Activated CD4-positive, alpha-beta T cell treated with anti-CD3 and anti-CD28 coated beads, Interleukin-2, amount 50 U/mL, for 48 hours (primary cell): ENCODE measurements around the gene SHISAL1.

ENCODE experiments used
- DNase-seq, 2 experiments: peaks; one replicate each; pipeline ENCODE4 v3.0.0-alpha.2; 2020

SHISAL1 gene

DNA sequence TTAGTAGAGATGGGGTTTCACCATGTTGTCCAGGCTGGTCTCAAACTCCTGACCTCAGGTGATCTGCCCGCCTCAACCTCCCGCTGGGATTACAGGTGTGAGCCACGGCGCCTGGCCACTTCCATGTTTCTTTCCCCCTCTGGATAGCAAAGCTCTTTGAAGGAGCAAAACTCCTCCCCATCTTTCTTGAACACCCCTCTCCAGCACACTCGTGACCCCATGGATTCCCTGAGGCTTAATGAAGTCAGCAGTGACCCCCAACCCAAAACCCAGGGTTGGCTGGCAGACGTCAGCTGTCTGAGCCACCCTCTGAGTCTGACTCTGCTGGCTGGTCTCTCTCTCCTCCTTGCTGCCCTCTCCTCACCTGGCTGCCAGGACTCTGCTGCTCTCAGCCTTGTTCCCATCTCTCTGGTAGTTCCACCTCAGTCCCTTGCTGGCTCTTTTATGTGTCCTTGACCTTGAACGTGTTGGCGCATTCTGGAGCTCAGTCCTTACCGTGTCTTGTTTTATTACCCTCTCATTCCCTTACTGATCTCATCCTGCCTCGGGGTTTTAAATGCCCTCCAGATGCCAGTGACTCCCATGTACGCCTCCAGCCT, 87.6 kb downstream of the SHISAL1 start:
- no peak for DNase-seq

DNA sequence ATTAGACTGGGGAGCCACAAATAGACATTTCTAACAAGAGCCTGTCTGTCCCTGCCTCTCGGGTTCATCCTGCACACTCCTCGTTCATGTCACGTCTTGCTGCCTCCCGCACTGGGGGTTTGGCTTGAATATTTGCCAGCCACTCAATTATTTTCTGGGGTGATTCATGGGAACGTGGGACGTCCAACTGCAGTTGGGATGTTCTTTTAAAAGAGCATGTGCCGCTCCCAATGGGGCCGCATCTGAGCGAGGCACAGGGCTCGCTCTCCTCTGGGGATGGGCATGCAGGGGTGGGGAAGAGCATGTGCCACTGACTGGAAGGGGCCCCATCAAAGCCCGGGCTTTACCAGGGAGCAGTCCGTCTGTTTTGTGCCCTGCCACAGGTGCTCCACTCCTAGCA, 88.6 kb downstream of the SHISAL1 start:
- DNase-seq, result no peak

DNA sequence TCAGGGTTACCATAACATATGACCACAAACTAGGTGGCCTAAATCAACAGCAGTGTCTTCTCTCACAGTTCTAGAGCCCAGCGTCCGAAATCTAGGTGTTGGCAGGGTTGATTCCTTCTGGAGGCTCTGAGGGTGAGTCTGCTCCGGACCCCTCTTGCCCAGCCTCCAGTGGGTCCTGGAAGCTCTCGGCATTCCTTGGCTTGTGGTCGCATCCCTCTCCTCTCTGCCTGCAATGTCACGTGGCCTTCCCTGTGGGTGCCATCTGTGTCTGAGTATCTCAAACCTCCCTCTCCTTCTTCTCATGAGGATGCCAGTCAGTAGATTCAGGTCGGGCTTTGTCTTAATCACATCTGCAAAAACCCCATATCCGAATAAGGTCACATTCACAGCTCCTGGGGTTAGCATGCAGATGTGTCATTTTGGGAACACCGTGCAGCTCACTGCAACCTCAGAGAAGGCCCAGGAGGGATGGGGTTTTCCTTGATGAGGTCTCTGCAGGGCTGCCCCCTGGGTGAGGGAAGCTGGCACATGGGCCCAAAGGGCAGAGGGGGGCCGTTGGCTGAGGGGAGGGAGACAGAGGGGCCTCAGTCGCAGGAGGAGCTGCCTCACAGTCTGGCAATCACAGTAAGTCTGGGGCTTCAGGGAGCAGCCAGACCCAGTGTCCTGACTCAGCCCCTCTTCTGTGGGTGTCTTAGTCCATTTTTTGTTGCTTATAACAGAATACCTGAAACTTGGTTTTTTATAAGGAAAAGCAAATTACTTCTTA, 90.9 kb downstream of the SHISAL1 start:
- no peak for DNase-seq

DNA sequence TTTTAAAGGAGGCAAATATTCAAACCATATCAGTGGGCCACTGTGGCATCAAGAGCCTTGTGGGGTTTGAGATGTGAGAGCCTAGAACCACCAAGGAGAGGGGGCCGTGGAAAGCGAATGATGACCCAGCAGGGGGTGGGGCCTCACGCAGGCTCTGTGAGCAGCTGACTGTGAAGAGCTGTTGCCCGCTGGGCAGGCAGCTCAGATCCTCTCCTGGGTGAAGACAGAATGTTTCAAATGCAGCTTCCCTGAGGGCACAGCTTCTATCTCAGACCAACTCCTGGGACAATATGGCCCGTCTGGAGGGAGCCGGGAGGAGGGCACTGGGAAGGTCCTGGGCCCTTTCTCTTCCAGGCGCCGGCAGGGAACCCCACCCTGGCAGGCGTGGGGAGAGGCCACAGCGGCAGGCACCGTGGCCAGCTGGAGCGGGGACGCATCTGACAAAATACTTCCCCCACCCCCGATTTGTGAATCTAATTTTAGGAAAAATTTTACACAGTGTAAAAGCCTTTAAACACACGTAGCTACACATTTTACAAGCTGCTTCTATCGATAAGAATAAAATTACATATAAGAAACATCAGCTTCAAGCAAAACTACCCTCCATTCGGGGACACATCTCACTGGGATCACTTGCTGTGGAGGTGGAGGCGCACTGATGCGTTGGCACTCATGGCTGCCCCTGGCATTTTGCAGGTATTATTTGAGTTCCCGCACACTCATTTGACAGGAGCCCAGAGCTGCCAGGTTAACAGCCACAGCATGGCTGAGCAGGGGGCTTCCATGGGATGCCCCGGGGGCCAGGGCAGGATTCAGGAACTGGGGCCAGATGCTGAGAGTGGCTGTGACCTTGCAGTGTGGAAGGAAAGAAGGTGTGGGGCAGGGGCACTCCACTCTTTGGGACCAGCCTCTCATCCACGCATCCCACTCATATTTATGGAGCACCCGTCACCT, 91.7 kb downstream of the SHISAL1 start:
- no peak for DNase-seq

DNA sequence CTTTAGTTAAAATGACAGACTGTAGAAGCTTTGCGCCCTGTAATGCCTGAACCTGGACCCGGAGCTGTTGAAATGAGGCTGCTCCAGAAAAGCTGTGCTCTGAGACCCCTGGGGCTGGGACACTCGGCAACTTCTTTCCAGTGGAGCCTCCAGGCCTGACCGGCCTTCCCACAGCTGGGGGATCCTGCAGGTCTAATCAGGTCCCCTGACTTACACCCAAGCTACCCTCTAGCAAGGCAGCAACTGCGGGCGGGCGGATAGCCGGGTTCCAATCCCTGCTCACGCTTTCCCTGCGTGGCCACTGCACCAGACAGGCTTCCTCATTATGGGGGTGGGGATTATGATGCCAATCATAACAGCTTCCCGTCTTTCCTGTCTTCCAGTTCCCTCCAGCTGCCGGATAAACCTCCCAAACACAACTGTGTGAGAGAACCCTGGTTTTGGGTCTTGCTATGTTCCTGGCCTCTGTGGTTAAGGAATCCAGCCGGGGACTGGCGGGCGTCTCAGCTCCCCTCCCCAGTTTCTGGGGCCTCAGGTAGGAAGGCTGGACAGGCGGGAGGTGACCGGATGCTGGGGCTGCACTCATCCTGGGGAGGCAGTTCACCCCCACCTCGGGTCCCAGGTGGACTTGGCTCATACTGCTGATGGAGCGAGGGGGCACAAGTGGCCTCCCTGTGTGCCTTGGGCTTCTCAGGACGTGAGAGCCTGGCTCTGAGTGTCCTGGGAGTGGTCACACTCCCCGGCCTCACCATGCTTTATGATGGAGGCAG, 93.5 kb downstream of the SHISAL1 start:
- no peak for DNase-seq

DNA sequence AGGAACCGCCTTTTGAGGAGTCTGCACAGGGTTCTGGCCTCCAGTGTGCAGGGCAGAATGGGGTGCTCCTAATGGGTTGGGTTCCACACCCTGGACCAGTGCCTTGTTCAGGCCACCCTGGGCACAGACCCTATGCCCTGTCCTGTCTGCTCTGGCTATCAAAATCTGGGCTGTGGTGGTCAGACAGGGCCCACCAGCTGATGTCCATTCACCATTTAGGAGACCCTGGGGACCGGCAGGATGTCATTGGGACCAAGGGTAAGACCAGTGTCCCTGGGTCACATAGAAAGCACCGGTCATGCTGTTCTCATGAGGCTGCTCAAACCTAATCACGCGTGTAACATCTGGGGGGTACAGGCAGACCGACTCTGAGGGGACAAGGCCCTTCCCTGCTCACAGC, 94.7 kb downstream of the SHISAL1 start:
- no peak for DNase-seq

DNA sequence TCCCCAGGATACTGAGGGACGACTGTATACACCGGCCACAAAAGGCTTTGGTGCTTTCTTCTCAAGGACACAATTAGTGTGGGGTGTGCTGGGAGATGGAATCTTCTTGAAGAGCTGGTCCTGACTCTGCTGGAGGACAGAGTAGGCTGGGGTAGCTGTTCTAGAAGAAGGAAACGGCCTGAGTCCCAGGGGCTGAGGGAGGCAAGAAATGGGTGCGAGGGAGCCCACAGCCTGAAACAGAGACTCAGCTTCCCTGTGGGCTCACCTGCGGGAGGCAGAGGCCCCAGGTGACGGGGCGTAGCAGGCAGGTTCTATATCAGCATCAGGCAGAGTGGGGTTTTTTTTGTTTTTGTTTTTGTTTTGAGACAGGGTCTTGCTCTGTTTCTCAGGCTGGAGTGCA, 95.4 kb downstream of the SHISAL1 start:
- DNase-seq, result no peak

DNA sequence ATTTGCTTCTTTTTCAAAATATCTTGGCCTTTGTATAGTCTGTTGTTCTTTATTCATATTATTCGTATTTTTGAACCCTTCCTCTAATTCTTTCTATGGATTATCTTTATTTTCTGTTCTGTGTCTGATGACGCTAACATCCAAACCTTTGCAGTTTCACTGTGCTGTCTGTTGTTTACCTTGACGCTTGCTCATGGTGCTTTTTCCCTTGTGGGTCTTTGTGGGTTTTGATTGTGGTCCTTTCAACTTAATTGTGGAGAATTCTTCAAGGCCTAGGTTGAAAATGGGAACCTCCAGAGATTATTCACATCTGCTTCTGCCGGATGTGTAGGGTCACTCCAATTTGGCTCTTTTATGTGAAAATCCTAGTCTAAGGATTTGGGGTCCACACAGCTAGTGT, 97.5 kb downstream of the SHISAL1 start:
- DNase-seq, result no peak

DNA sequence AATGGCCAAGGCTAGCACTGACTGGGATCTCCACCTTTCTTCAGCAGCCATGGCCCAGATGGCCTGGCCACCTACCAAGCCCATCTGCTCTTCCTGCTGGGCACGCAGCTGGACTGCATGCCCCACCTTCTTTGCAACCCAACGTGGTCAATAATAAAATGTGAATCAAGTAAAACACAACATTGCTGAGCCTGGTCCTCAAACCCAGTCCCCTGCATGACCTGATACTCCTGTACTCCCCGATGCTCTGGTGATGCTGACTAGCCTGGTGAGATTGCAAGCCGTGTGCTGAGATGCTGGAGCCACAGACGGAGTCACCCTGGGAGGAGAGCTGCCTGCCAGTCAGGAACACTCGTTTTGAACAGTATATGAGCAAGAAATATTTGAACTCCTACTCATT, 98.0 kb downstream of the SHISAL1 start:
- DNase-seq, result no peak

DNA sequence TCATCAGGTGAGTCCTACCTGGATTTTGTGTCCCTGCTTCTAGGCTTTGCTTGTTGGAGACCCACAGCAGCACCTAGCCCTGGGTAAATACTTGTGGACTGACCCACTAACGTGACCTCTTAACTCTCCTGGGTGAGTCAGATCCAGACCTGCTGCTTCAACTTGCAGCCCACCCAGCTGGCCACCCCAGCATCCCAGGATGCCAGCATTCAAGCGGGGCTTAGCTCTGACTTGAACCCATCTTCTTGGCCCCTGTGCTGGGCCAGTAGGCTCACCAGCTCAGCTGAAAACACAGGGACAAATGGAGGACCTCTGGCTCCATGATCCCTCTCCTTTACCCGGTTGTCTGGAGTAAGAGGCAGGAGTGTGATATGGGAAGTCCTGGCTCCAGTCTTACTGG, 98.6 kb downstream of the SHISAL1 start:
- DNase-seq, result no peak

DNA sequence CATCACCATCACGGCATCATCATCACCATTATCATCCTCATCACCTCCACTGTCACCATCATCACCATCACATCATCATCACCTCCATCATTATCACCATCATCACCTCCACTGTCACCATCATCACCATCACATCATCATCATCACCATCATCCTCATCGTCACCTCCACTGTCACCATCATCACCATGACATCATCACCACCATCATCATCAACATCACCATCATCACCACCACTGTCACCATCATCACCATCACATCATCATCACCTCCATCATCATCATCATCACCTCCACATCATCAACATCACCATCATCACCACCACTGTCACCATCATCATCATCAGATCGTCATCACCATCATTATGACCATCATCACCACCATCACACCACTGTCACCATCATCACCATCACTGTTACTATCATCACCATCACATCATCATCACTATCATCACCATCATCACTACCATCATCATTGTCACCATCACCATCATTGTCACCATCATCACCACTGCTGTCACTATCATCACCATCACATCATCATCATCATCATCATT, 99.2 kb downstream of the SHISAL1 start:
- no peak for DNase-seq

DNA sequence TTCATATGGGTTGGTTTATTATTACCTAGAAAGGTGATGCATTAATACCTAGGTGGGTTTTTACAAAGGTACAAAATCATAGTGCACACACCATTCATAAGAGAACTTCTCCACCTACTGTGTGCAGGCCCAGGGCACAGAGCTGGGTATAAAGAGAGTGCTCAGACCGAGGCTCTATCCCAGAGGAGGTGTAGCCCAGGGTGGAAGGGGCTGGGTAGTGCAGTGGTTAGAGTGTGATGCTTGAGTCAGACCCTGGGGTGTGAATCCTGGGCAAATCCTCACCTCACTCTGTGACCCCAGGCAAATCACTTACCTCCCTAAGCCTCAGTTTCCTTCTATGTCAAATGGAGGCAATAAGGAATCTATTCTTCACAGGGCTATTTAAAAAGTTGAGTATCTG, 99.8 kb downstream of the SHISAL1 start:
- no peak for DNase-seq

DNA sequence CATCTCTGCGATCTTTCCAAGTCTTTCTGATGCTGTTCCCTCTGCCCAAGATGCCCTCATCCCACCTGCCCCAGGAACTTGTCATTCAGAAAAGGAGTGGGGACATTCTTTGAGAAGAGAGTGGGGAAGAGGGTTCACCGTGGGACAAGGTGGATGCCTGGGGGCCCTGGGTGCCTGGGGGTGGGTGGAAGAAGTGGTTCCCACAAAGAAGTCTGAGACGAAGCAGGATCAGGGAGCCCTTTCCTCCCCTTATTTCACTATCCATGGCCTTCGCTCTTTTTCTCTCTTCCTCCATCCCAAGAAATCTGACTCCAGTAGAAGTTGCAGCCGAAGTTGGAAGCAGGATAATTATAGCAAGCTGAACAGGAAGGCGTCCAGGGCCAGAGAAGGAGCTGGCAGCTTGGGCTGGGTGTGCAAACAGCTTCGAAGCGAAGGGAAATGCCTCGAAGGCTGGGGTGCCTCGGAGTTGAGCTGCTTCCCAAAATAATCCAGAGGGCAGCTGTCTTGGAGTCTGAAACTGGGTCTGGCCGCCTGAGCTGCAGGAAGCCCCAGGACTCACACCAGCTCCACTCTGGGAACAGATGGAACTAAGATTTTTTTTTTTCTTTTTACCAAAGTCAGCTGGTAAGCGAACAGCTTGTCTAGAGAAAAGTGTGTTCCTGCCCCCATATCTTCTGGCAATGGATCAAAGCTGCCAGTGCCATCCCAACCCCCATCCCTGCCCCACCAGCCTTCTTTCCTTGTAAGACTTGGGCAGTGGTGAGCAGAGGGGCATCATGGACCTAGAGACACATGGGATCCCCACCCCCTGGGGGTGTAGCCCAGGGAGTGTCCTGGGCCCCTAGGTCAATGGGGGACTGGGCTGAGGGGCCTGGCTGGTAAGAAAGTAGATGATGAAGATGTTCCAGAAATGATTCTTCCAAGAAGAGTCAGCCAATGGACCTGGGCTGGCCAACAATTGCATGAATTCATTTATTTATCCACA, 100.5 kb downstream of the SHISAL1 start:
- no peak for DNase-seq

DNA sequence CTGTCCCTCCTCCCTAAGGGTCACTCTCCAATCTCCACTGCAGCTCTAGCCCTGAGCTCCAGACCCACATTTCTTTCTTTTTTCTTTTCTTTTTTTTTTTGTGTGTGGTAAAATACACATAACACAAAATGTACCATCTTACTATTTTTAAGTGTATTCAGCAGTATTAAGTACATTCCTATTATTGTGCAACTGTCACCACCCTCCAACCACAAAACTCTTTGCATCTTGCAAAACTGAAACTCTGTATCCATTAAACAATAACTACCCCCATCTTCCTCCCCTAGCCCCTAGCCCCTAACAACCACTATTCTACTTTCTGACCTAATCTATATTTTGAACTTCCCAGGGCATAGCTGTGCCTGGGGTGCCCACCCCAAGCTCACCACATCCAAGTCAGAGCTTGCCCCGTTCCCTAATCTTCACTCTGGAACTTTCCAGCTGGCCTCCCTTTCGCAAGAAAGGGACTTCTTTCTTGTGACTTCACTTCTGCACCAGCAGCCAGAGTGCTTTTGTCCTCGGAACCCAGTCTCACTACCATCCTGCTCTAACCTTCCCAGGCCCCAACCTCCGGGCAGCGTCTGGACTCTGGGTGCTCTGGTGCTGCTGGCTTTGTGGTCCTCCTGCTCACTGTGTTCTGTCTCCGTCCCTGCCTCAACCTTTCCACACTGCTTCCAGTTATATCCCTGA, 101.3 kb downstream of the SHISAL1 start:
- no peak for DNase-seq

DNA sequence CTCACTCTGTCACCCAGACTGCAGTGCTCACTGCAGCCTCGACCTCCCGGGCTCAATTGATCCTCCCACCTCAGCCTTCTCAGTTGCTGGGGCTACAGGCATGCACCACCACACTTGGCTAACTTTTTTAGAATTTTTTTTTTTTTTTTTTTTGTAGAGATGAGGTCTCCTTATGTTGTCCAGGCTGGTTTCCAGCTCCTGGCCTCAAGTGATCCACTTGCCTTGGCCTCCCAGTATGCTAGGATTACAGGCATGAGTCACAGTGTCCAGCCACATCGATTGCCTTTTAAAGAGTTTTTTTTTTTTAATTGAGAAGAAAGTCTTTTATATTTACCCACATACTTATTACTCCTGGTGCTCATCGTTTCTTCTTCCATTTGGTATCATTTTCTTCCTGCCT, 102.0 kb downstream of the SHISAL1 start:
- DNase-seq, result no peak

DNA sequence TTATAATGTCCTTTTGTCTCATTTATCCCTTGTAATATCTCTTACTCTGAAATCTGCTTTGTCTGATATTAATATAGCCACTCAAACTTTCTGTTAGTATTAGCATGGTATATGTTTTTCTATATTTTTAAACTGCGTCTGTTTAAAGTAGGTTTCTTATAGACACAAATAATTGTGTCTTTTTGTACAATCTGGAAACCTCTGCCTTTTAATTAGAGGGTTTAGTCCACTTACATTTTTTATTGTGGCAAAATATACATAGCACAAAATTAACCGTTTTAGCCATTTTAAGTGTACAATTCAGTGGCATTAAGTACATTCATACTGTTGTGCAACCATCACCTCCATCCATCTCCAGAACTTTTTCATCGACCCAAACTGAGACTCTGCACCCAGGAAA, 103.4 kb downstream of the SHISAL1 start:
- DNase-seq, result no peak

DNA sequence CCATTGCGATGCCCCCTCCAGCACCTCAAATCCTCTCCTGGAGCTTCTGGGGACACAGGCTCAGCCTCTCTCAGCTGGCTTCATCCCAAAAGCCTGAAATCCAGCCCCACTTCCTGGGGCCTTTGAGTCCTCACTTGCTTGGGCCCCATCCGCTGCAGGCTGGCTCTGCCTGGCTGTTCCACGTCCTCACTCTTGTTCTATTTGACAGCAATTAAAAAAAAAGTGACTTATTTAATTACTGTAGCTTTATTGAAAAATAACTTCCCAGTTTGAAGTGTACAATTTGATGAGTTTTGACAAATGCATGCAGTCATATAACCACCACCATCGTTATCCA, 104.8 kb downstream of the SHISAL1 start:
- no peak for DNase-seq

DNA sequence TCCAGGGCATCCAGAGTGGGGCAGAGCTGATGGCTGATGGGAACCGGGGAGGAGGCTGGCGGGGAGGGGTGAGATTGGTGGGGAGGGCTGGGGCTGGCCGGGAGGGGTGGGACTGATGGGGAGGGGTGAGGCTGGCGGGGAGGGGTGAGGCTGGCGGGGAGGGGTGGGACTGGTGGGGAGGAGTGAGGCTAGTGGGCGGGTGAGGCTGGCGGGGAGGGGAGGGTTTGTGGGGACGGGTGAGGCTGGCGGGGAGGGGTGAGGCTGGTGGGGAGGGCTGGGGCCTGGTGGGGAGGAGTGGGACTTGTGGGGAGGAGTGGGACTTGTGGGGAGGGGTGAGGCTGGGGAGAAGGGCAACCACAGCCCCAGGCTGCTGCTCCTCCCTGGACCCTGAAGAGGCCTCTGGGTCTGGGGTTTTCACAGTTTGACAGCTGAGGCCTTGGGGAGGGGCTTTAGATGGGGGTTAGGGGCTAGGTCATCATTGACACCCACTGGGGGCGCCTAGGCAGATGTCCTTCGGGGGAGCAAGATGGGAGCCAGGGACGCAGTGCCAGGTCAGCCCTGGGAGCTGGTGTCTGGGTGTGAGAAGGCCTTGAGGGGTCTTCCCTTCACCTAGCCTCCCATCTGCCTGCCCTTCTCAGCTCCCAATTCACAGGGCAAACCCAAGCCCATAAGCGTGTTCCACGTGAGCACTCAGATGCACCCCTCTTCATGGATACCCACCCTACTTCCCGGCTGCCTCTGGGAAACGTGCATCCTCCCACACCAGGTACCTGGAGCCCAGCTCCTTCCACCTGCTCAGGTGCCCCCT, 105.4 kb downstream of the SHISAL1 start:
- DNase-seq, result no peak

DNA sequence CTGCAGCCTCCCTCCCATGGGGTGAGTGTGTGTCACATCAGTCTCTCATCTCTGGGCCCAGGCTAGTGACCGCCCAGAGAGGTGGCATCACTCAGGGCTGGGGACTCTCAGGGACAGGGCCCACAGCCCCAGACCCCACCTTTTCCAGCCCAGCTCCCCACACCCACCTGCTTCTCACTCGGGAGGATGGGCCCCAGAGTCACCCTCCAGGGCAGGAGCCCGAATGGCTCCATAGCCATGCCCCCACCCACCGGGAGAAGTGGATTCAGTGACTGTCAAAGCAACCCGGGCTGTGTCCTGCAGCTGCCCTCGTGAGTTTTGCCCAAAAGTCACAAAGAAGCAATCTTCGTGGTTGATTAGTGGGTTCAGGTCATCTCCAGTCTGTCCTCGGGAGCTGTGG, 106.1 kb downstream of the SHISAL1 start:
- no peak for DNase-seq

DNA sequence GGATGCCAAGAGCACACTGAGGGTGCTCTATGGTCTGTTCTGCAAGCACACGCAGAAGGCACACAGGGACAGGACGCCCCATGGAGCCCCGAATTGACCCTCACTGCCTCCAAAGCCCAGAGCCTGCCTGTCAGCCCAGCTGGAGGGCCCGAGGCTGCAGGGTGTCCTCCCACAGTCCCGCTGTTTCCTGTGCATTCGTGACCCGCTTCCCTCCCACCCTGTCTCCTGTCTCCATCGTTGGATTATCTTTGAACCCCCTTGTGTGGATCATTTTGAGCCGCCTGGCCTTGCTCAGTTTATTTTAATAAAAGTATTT, 106.5 kb downstream of the SHISAL1 start:
- no peak for DNase-seq
